SK-N-SH (cell line): ENCODE measurements around the gene DDT. TPM values are rescaled to one million over a fixed set of nuclear protein-coding genes. Genes with fewer than 3 reads are reported as not detected.
"Not testable (repeated sequence)": the region's sequence is repeated elsewhere in the genome, so short reads cannot be mapped to it uniquely, and the experiment has no call there.

Experiments used
- CTCF ChIA-PET: fragments of 300-600, 350-600 bp; formaldehyde crosslinking; extraction: SDS; loops from one replicate; lab custom pipeline; 2021; lab: Yijun Ruan, JAX
- POLR2A ChIA-PET: fragments of 350-600 bp; sonication (Branson Sonifier 250); formaldehyde crosslinking; extraction: SDS; loops from one replicate; lab custom pipeline; 2020; ENCODE audit warnings: antibody characterized with exemption, inconsistent platforms; lab: Yijun Ruan, JAX
- DNase-seq: peaks from one replicate; pipeline ENCODE4 v3.0.0; 2012
- H2AFZ ChIP-seq: fragments of 200-600 bp; sonication (generic); 2 replicates; pipeline ENCODE4 v1.8.1; 2016; ENCODE audit warnings: antibody characterized with exemption, mild to moderate bottlenecking, low read depth
- H3F3A ChIP-seq: fragments of 200-600 bp; sonication (generic); replicated peaks from 2 replicates; pipeline ENCODE3; 2016; ENCODE audit warnings: antibody characterized with exemption, mild to moderate bottlenecking; ENCODE audit not compliant: insufficient read depth
- H3K27ac ChIP-seq, 2 experiments: fragments of 200-500 bp in 1 of 2; fragments of 200-600 bp in 1 of 2; sonication (Bioruptor generic) in 1 of 2; sonication (generic), shearing (Covaris generic) in 1 of 2; 2 replicates each; pipeline versions ENCODE4 v1.5.1 to v1.6.1; 2014 to 2016; ENCODE audit warnings: low read depth in 2 of 2, inconsistent platforms in 1 of 2, low read length in 1 of 2, mild to moderate bottlenecking in 1 of 2, mixed read lengths in 1 of 2
- H3K27me3 ChIP-seq: fragments of 200-600 bp; sonication (generic), shearing (Covaris generic); 2 replicates; pipeline ENCODE4 v1.6.1; 2016; ENCODE audit warnings: mixed run types; ENCODE audit not compliant: insufficient read depth
- H3K36me3 ChIP-seq, 2 experiments: fragments of 200-500 bp in 1 of 2; fragments of 200-600 bp in 1 of 2; sonication (Bioruptor generic) in 1 of 2; sonication (generic) in 1 of 2; replicated peaks in 1 of 2; 2 replicates each; pipeline versions ENCODE3 to v1.5.1; 2014 to 2016; ENCODE audit warnings: low read length in 1 of 2, mild to moderate bottlenecking in 1 of 2; ENCODE audit not compliant: insufficient read depth in 2 of 2, control insufficient read depth in 1 of 2
- H3K4me1 ChIP-seq, 2 experiments: fragments of 200-500 bp in 1 of 2; fragments of 200-600 bp in 1 of 2; sonication (Bioruptor generic) in 1 of 2; sonication (generic), shearing (Covaris generic) in 1 of 2; 2 replicates each; pipeline versions ENCODE4 v1.5.1 to v1.6.1; 2014 to 2016; ENCODE audit warnings: low read depth in 1 of 2, low read length in 1 of 2, mixed run types in 1 of 2; ENCODE audit not compliant: insufficient read depth in 2 of 2, control insufficient read depth in 1 of 2
- H3K4me2 ChIP-seq: fragments of 200-600 bp; sonication (generic), shearing (Covaris generic); 2 replicates; pipeline ENCODE4 v1.6.1; 2017; ENCODE audit warnings: mixed run types
- H3K4me3 ChIP-seq, 2 experiments: fragments of 200-500 bp in 1 of 2; fragments of 200-600 bp in 1 of 2; sonication (Bioruptor generic) in 1 of 2; sonication (generic), shearing (Covaris generic) in 1 of 2; 2 replicates each; pipeline versions ENCODE4 v1.5.1 to v1.8.1; 2014 to 2016; ENCODE audit warnings: low read depth in 2 of 2, inconsistent platforms in 1 of 2, low read length in 1 of 2, mild to moderate bottlenecking in 1 of 2, mixed read lengths in 1 of 2, moderate library complexity in 1 of 2
- H3K79me2 ChIP-seq: fragments of 200-600 bp; sonication (generic); 2 replicates; pipeline ENCODE4 v1.8.1; 2017; ENCODE audit warnings: mild to moderate bottlenecking; ENCODE audit not compliant: insufficient read depth
- H3K9ac ChIP-seq: fragments of 200-600 bp; sonication (generic); 2 replicates; pipeline ENCODE4 v1.6.1; 2017; ENCODE audit warnings: mixed run types
- H3K9me2 ChIP-seq: fragments of 200-600 bp; sonication (generic); 2 replicates; pipeline ENCODE4 v1.6.1; 2017; ENCODE audit warnings: mixed run types
- H3K9me3 ChIP-seq: fragments of 200-600 bp; sonication (generic); 2 replicates; pipeline ENCODE4 v1.6.1; 2017; ENCODE audit warnings: mixed run types, mild to moderate bottlenecking, moderate library complexity
- H4K20me1 ChIP-seq: fragments of 200-600 bp; sonication (generic); 2 replicates; pipeline ENCODE4 v1.6.1; 2017; ENCODE audit warnings: mild to moderate bottlenecking, mixed run types; ENCODE audit not compliant: insufficient read depth
- CHD2 ChIP-seq: fragments of 150-350 bp; IDR thresholded peaks from 2 replicates; pipeline ENCODE4 v1.6.1; 2018; ENCODE audit warnings: low read length; ENCODE audit not compliant: partially characterized antibody
- CTCF ChIP-seq: fragments of 200-600 bp; sonication (generic); IDR thresholded peaks from 2 replicates; pipeline ENCODE4 v1.6.1; 2017; ENCODE audit warnings: antibody characterized with exemption, mild to moderate bottlenecking, moderate library complexity
- JUND ChIP-seq: IDR thresholded peaks from 2 replicates; pipeline ENCODE4 v1.4.0; 2012
- MEF2A ChIP-seq: IDR thresholded peaks from 2 replicates; pipeline ENCODE4 v1.4.0; 2012; ENCODE audit warnings: low read depth, borderline replicate concordance
- MXI1 ChIP-seq: IDR thresholded peaks from 2 replicates; pipeline ENCODE4 v1.6.1; 2012; ENCODE audit warnings: mild to moderate bottlenecking, low read depth, low read length, improper control_type of control experiment
- NFIC ChIP-seq: IDR thresholded peaks from 2 replicates; pipeline ENCODE4 v1.4.0; 2012; ENCODE audit warnings: borderline replicate concordance
- NRF1 ChIP-seq: IDR thresholded peaks from 2 replicates; pipeline ENCODE4 v1.6.1; 2012; ENCODE audit warnings: low read depth, mild to moderate bottlenecking, low read length
- PBX3 ChIP-seq: IDR thresholded peaks from 2 replicates; pipeline ENCODE4; 2012
- RAD21 ChIP-seq: IDR thresholded peaks from 2 replicates; pipeline ENCODE4 v1.6.1; 2012; ENCODE audit warnings: mild to moderate bottlenecking, low read length
- RCOR1 ChIP-seq: fragments of 150-350 bp; IDR thresholded peaks from 2 replicates; pipeline ENCODE4 v1.6.1; 2017; ENCODE audit warnings: antibody characterized with exemption, low read length
- RFX5 ChIP-seq: IDR thresholded peaks from 2 replicates; pipeline ENCODE4 v1.6.1; 2012; ENCODE audit warnings: mild to moderate bottlenecking, improper control_type of control experiment, low read length
- RXRA ChIP-seq: IDR thresholded peaks from 2 replicates; pipeline ENCODE4 v1.4.0; 2012; ENCODE audit warnings: low read depth, mild to moderate bottlenecking, borderline replicate concordance
- SIN3A ChIP-seq: IDR thresholded peaks from 2 replicates; pipeline ENCODE4 v1.6.1; 2012; ENCODE audit warnings: low read depth, mild to moderate bottlenecking, low read length, moderate library complexity, borderline replicate concordance
- TAF1 ChIP-seq: IDR thresholded peaks from 2 replicates; pipeline ENCODE4 v1.6.1; 2012; ENCODE audit warnings: low read depth, mild to moderate bottlenecking, low read length, moderate library complexity, borderline replicate concordance
- WGBS: methylation state at CpG from one replicate; pipeline ENCODE4 v1.1.6; 2017; ENCODE audit warnings: low lambda C conversion rate; 5-methylcytosine and 5-hydroxymethylcytosine counted together
- polyA plus RNA-seq, 3 experiments: library from polyadenylated mRNA; depleted of rRNA; stranded (reverse); fragments of >200 nt; gene quantifications; 2 replicates each; pipeline ENCODE4 v1.2.3, GENCODE V29; 2012

Gene DDT
- 181 and 198 TPM in 2 replicates for polyA plus RNA-seq (2012; rRNA removed)
- polyA plus RNA-seq (2012; cell fraction: cytosol; rRNA removed) = 149 and 169 TPM in 2 replicates
- 99.0 and 113 TPM in 2 replicates for polyA plus RNA-seq (2012; cell fraction: nucleus; rRNA removed)

DNA sequence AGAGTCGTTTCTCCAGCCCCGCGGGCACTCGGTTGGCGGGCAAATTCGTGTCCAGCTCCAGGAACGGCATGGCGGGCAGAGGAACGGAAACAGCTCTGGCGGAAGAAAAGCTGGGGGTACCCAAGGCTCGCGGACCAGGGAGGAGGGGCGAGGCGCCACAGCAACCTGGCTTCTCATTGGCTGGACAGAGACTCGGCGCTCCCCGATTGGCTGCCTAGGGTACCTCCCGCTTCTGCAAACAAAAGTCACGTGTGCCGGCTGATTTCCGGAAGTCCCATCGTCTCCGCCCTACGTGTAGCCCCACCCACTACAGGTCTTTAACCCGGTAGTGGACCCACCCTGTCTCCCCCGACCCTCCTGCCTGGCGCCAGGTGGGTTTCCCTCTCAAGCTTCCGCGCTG is at the start of gene DDT:
DDT (minus strand) TSS at position 97 of the 400 bp plus-strand sequence; CDS start at position 70, 27 bp downstream.
- DNase-seq, H3K27me3 ChIP-seq, CTCF ChIA-PET, H3K9me2 ChIP-seq, H3F3A ChIP-seq, H3K27ac ChIP-seq, H4K20me1 ChIP-seq, POLR2A ChIA-PET, H3K9me3 ChIP-seq, H3K9ac ChIP-seq, H3K4me2 ChIP-seq, H2AFZ ChIP-seq, H3K4me3 ChIP-seq, H3K4me1 ChIP-seq: not testable (repeated sequence)
- no CpG with 5 or more reads among the region's 29 CpGs for WGBS
- H3K79me2 ChIP-seq = peaks cover 25% of the 10 kb centered on the region; the same call in 1 of the 2 replicates
- peaks cover 16% of the 10 kb centered on the region in 2 experiments for H3K36me3 ChIP-seq

DNA sequence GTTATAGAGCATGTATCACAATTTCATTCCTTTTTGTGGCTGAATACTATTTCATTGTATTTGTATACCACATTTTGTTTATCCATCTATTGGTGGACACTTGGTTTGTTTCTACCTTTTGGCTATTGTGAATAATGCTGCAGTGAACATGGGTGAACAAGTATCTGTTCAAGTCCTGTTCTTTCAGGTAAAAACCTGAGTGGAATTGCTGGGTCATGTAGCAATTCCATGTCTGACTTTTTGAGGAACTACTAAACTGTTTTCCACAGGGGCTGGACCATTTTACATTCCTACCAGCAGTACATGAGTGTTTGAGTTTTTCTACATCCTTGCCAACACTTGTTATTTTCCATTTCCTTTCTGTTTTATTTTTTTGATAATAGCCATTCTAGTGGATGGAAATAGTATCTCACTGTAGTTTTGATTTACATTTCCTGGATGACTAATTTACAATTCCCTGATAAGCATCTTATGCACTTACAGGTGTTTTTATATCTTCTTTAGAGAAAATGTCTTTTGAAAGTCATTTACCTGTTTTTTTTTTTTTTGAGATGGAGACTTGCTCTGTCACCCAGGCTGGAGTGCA is 49.1 kb upstream of the DDT start:
- Histone ChIP-seq H3K27ac (no peak overlapping the region), H2AFZ (no peak overlapping the region), H3K79me2 (peaks cover 83% of the 10 kb centered on the region), H3K36me3 (peaks cover 0 to 21% of the 10 kb centered on the region in 2 experiments), H3K9ac (no peak overlapping the region), H4K20me1 (no peaks in the 10 kb centered on the region), H3K4me3 (no peak overlapping the region), H3K27me3 (no peaks in the 10 kb centered on the region), H3F3A (peaks cover 11% of the 10 kb centered on the region), H3K4me2 (no peak overlapping the region), H3K4me1 (peaks cover 0 to 12% of the 10 kb centered on the region in 2 experiments; a peak in 2 of 4 replicates), H3K9me2 (no peaks in the 10 kb centered on the region), H3K9me3 (peaks cover 18% of the 10 kb centered on the region; the same call in 1 of the 2 replicates)
- no peak for DNase-seq
- ChIA-PET CTCF (no interaction called here), POLR2A (no interaction called here)
- TF ChIP-seq NRF1 = no peak

DNA sequence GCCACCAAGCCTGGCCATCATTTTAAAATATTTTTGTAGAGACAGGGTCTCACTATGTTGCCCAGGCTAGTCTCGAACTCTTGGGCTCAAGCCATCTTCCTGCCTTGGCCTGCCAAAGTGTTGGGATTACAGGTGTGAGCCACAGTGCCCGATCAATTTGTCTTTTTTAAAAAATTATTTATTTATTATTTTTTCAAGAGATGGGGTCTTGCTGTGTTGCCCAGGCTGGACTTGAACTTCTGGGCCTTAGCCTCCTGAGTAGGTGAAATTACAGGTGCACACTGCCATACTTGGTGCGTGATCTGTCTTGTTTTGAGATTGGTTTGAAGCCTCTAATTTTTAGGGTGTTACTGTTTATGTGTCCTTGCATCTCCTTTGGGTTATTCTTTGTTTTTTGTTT is 47.1 kb upstream of the DDT start:
- 98% methylated on average over 3 of the region's 3 CpGs for WGBS
- peaks cover 18% of the 10 kb centered on the region; the same call in 1 of the 2 replicates for H3K9me3 ChIP-seq
- H3K4me2 ChIP-seq = no peak overlapping the region
- H3K4me1 ChIP-seq = no peaks in the 10 kb centered on the region; a peak in 1 of 4 replicates
- H3F3A ChIP-seq = peaks cover 13% of the 10 kb centered on the region
- no peaks in the 10 kb centered on the region for H3K27me3 ChIP-seq
- DNase-seq = no peak
- no peak overlapping the region for H2AFZ ChIP-seq
- no peaks in the 10 kb centered on the region for H4K20me1 ChIP-seq
- POLR2A ChIA-PET = no interaction called here
- TF ChIP-seq RXRA (no peak), CHD2 (no peak), RAD21 (no peak), MEF2A (no peak), RFX5 (no peak), PBX3 (no peak), TAF1 (no peak), NFIC (no peak), CTCF (no peak), RCOR1 (no peak), JUND (no peak), SIN3A (no peak), NRF1 (no peak), MXI1 (no peak)
- no peak overlapping the region for H3K9ac ChIP-seq
- CTCF ChIA-PET = no interaction called here
- H3K36me3 ChIP-seq = peaks cover 0 to 33% of the 10 kb centered on the region in 2 experiments
- H3K79me2 ChIP-seq = peaks cover 84% of the 10 kb centered on the region
- H3K9me2 ChIP-seq = no peaks in the 10 kb centered on the region
- H3K27ac ChIP-seq = no peak overlapping the region
- no peak overlapping the region for H3K4me3 ChIP-seq
